OCI-LY3 (cell line): ENCODE data around the gene UBAC2.

Source experiments
- EZH2phosphoT487 ChIP-seq: fragments of 200-600 bp; shearing (Covaris generic); IDR thresholded peaks from 2 replicates; pipeline ENCODE4 v1.6.1; 2018; ENCODE audit warnings: antibody characterized with exemption, mixed run types, low read depth
- TF ChIP-seq, protein P1 (sequence below): fragments of 200-600, 300-600 bp; sonication (generic); IDR thresholded peaks from 2 replicates; pipeline ENCODE4 v1.5.1; 2014; ENCODE audit warnings: antibody characterized with exemption, low read length, low read depth

- TF ChIP-seq, protein P1, sequence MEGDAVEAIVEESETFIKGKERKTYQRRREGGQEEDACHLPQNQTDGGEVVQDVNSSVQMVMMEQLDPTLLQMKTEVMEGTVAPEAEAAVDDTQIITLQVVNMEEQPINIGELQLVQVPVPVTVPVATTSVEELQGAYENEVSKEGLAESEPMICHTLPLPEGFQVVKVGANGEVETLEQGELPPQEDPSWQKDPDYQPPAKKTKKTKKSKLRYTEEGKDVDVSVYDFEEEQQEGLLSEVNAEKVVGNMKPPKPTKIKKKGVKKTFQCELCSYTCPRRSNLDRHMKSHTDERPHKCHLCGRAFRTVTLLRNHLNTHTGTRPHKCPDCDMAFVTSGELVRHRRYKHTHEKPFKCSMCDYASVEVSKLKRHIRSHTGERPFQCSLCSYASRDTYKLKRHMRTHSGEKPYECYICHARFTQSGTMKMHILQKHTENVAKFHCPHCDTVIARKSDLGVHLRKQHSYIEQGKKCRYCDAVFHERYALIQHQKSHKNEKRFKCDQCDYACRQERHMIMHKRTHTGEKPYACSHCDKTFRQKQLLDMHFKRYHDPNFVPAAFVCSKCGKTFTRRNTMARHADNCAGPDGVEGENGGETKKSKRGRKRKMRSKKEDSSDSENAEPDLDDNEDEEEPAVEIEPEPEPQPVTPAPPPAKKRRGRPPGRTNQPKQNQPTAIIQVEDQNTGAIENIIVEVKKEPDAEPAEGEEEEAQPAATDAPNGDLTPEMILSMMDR, result no peak
- no peak for TF ChIP-seq EZH2phosphoT487
Observed at GRCh38 chr13:99383511-99383921, 182.9 kb downstream of the UBAC2 start.
